Measurements from ENCODE around the gene KLHL15.

- TF ChIP-seq, protein P1, sequence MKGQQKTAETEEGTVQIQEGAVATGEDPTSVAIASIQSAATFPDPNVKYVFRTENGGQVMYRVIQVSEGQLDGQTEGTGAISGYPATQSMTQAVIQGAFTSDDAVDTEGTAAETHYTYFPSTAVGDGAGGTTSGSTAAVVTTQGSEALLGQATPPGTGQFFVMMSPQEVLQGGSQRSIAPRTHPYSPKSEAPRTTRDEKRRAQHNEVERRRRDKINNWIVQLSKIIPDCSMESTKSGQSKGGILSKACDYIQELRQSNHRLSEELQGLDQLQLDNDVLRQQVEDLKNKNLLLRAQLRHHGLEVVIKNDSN (IDR thresholded peaks at IDR 0.05): no peak
- TF ChIP-seq EP300 (IDR thresholded peaks at IDR 0.05; ENCODE audit: borderline replicate concordance): no peak
- no peak for TF ChIP-seq EGR1 (IDR thresholded peaks at IDR 0.05)
- TF ChIP-seq TAF1 (IDR thresholded peaks at IDR 0.05; ENCODE audit: low read depth): no peak
- no peak for TF ChIP-seq CEBPB (IDR thresholded peaks at IDR 0.05)
- TF ChIP-seq MAX (IDR thresholded peaks at IDR 0.05): no peak
- TF ChIP-seq TEAD4 (IDR thresholded peaks at IDR 0.05): no peak
- no peak for TF ChIP-seq NFIC (IDR thresholded peaks at IDR 0.05)
- no peak for TF ChIP-seq RAD21 (IDR thresholded peaks at IDR 0.05; ENCODE audit: low read depth)
Measured at GRCh38 chrX:23959781-23960180, 67.2 kb downstream of the KLHL15 start.
